Muscle layer of colon (tissue), 2 donors: ENCODE results near the gene ACVR1B.

Experiments
- H3K27ac ChIP-seq: one replicate; pipeline ENCODE4 v1.7.0; 2013; ENCODE audit warnings: low read depth, mild to moderate bottlenecking, low read length, moderate library complexity
- H3K27me3 ChIP-seq, 2 donors: one replicate each; pipeline ENCODE4 v1.7.0; 2013; ENCODE audit warnings: low read length in 2 of 2, mild to moderate bottlenecking in 2 of 2; ENCODE audit not compliant: insufficient read depth in 2 of 2, control insufficient read depth in 1 of 2
- H3K36me3 ChIP-seq: one replicate; pipeline ENCODE4 v1.7.0; 2013; ENCODE audit warnings: mild to moderate bottlenecking, low read length; ENCODE audit not compliant: insufficient read depth
- H3K4me1 ChIP-seq: one replicate; pipeline ENCODE4 v1.7.0; 2013; ENCODE audit warnings: mild to moderate bottlenecking, low read length; ENCODE audit not compliant: insufficient read depth
- H3K4me3 ChIP-seq, 2 donors: one replicate each; pipeline ENCODE4 v1.7.0; 2013; ENCODE audit warnings: low read length in 2 of 2, low read depth in 1 of 2, mild to moderate bottlenecking in 1 of 2, moderate library complexity in 1 of 2
- H3K9ac ChIP-seq: one replicate; pipeline ENCODE4 v1.7.0; 2013; ENCODE audit warnings: low read length
- H3K9me3 ChIP-seq: one replicate; pipeline ENCODE4 v1.7.0; 2013; ENCODE audit warnings: mild to moderate bottlenecking, low read length
- donor health status: abdominal sarcoma.
- donor health status: Adenocarcinoma of cecum.

ACVR1B gene

GRCh38 chr12:52044292-52044983 lies 92.9 kb downstream of the ACVR1B start:
- Histone ChIP-seq H3K27me3 (no peaks in the 10 kb centered on the region), H3K9ac (peak overlapping the region; percentile 82), H3K4me3 (no peak overlapping the region), H3K4me1 (peaks cover 43% of the 10 kb centered on the region), H3K36me3 (no peaks in the 10 kb centered on the region), H3K9me3 (no peaks in the 10 kb centered on the region), H3K27ac (peak overlapping the region; percentile 63)

GRCh38 chr12:52045794-52046199 lies 94.3 kb downstream of the ACVR1B start:
- Histone ChIP-seq H3K9ac (no peak overlapping the region), H3K27me3 (no peaks in the 10 kb centered on the region), H3K9me3 (no peaks in the 10 kb centered on the region), H3K4me1 (peaks cover 53% of the 10 kb centered on the region), H3K36me3 (no peaks in the 10 kb centered on the region), H3K4me3 (no peak overlapping the region), H3K27ac (no peak overlapping the region)
